HG02884 (cell line): ENCODE results near the gene CNBD2.
"Not testable (repeated sequence)": the region's sequence is repeated elsewhere in the genome, so short reads cannot be mapped to it uniquely, and the experiment has no call there.

Experiments
- ATAC-seq: cut with Tn5 transposase; IDR thresholded peaks from one replicate; pipeline ENCODE4 v1.9.1; 2021; ENCODE audit warnings: mild to moderate bottlenecking, moderate library complexity; ENCODE audit not compliant: unreplicated experiment

CNBD2 gene

DNA sequence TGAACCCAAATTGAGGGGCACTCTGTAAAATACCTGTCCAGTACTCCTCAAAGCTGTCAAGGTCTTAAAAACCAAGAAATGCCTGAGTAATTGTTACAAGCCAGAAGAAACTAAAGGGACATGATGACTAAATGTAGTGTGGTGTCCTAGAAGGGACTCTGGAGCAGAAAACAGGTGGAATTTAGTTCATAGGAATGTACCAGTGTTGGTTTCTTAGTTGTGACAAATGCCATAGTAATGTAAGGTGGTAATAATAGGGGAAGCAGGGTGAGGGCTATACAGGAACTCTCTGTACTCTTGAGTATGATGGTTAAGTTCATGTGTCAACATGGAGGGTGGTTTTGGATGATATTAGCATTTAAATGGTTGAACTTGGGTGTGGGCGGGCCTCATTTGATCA lies 92.3 kb downstream of the CNBD2 start:
- ATAC-seq, result no peak

DNA sequence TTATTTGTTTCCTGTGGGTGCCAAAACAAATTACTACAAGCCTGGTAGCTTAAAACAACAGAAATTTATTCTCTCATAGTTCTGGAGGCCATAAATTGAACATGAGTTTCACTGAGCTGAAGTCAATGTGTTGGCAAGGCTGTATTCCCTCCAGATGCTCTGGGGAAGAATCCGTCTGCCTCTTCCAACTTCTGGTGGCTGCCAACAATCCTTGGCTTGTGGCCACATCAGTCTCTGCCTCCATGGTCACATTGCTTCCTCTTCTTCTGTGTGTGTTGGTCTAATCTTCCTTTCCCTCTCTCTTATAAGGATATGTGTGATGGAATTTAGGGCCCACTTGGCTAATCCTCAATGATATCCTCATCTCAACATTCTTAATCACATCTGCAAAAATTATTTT lies 93.4 kb downstream of the CNBD2 start:
- no peak for ATAC-seq

DNA sequence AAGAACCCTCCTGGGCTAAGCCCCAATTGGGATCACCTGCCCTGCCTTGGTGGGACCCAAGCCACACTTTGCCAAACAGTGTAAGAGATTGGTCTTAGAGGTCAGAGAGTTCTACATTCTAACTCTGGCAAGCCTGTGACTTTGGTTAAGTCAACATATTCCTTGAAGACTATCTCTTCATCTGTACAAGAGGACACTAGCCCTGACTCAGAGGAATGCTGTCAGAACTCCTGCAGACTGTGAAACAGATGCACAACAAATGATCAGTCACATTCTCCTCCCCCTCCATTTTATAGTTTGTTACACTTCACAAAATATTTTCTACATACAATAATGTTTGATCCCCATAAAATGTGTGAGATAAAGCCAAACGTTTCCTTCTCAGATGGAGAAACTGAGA lies 94.4 kb downstream of the CNBD2 start:
- ATAC-seq, result no peak

DNA sequence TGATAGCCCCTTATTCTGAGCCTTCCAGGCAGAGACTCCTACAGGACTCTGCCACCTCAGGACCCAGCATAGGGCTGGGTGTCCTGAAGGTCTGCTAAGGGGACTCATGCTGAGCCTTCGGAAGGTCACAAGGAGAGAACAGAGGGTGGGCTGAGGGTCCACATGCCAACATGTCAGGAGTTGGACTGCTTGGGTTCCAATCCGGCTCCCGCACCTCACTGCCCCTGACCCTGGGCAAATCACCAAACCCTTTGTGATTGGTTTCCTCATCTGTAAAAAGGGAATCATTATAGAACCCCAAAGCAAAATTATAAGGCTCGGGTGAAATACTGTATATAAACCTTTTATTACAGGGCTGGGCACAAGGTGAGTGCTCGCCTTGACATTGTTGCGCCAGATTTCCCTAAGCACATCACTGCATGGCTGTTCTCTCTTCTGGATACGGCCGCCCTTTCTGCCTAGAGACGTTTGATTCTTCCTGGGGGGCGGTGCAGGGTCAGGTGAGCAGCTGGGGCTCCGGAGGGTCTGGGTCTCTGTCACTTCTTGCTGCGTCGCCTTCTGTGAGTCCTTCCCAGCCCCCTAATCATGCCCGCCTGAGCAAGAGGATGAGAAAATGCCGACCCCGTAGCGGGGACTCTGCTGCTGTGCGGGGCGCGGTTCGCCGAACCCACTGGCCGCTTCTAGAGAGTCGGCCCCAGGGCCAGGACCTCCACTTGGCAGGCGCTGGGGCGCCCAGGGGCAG lies 95.7 kb downstream of the CNBD2 start:
- no peak for ATAC-seq

DNA sequence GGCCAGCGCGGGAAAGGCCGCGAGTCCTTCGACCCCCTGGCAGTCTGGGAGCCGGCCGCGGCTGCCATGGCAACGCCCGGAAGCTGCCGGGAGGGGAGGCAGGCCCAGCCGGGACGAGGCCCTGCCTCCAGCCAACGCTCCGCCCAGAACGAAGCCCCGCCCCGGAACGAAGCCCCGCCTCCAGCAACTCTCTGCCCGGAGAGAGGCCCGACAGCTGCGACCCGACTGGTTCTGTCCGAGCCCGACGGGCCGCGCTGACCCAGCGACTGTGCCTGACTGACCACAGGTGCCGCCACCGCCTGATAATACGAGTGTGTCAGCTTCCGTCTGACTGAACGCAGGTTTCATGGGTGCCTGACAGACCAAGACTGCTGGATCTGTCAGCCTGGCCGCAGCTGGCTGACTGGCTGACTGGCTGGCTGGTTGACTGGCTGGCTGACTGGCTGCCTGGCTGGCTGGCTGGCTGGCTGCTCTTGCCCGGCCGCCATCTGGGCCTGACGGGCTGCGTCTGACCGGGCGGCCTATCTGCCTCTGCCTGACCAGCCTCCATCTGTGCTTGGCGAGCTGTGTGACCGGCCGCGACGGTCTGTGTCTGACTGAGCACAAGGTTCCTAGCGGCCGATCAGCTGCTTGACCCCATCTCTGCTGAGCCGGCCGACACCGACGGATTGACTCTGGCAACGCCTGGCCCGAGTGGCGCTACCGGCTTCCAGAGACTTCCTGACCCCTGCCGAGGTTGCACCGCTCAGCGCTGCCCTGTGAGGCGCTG lies 96.5 kb downstream of the CNBD2 start:
- peak; percentile 89 for ATAC-seq

DNA sequence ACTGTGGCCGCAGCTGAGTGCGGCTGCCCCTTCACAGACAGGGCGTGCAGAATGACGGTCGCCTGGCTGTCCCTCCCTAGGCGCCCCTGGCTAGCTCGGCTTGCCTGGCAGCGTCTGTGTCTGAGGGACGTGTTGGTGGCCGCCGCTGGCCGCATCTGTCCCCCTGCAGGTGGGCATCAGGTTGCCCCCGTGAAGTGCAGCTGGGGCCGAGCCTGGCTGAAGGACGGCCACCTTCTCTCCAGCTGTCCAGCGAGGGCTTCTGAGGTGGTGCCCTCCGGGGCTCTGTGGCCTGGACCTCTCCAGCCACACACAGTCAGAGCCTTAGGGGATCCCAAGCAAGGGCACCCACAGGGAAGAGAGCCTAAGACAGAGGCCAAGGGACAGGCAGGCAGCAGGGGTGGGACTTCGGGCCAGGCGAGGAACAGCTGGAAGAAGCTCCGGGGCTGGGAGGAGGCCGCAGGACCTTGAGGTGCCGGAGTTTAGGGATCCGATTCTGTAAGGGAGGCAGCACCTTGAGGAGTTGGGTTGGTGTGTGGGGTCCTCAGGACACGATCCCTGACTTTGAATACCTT lies 97.1 kb downstream of the CNBD2 start:
- ATAC-seq, result no peak

DNA sequence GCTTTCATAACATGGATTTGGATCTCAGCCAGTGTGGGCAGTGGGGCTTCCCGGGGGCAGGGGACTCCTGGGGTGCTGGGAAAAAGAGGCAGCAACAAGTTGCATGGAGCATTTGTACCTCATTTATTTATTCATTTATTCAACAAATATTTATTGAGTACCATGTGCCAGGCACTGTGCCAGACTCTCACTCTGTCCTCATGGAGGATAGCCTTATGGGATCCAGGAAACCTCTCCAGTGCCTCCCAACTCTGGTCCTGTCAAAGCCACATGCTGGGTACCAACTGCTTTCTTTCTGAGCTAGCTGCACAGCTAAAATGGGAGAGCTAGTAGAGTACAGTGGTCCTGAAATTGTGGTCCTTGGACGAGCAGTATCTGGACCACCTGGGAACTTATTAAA lies 98.4 kb downstream of the CNBD2 start:
- ATAC-seq, result no peak

DNA sequence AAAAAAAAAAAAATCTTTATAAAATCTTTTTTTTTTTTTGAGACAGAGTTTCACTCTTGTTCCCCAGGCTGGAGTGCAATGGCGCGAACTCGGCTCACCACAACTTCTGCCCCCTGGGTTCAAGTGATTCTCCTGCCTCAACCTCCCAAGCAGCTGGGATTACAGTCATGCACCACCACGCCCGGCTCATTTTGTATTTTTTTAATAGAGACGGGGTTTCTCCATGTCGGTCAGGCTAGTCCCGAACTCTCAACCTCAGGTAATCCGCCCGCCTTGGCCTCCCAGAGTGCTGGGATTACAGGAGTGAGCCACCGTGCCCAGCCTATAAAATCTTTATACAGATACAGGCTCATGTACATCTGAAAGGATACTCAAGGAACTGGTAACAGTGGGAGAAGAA lies 100.1 kb downstream of the CNBD2 start:
- not testable (repeated sequence) for ATAC-seq

DNA sequence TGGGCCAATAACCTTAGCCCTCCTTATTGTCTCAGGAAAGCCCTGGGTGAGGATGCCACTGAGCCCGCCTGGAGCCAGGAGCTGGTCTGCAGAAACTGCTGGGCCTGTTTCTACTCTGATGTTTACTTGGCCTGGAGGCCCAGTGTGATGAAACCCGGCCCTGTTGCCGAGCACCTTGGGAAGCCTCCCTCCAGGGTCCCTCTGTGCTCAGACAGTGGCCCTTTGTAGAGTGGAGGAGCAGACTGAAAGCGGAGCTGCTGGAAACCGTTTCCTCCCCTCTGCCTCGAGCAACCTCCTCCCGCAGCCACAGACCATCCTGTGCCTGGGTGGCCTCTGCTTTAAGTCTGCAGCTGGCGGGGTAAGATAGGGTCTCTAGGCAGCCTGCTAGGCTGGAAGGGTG lies 102.1 kb downstream of the CNBD2 start:
- no peak for ATAC-seq

DNA sequence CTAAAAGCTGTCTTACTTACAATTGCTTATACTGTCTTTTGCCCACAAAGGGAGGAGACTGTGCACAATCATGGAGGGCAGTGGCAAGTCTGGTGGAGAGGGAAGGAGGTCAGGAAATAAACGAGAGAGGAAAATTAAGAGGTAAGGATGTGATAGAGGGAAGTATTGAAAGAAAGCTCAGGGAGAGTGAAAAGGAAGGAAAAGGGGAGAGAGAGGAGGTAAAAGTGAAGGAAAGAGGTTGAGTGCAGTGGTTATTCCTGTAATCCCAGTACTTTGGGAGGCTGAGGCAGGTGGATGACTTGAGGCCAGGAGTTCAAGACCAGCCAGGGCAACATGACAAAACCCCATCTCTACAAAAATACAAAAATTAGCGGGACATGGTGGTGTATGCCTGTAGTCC lies 103.5 kb downstream of the CNBD2 start:
- ATAC-seq, result no peak

DNA sequence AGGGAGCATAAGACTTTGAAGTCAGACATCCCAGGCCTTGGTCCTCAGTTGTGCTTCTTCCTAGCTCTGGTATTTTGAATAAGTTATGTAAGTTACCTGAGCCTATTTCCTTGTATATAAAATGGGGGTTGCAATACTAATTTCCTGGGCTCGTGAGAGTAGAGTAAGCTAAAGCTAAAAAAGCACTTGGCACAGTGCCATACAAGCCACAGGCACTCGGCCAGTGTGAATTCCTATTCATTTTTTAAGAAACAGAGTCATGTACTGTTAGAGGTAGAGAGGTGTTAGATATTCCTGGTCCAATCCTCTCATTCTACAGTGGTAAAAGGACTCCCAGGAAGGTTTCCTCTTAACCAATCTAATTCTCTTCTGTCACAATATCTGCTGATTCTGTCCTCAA lies 106.6 kb downstream of the CNBD2 start:
- no peak for ATAC-seq

DNA sequence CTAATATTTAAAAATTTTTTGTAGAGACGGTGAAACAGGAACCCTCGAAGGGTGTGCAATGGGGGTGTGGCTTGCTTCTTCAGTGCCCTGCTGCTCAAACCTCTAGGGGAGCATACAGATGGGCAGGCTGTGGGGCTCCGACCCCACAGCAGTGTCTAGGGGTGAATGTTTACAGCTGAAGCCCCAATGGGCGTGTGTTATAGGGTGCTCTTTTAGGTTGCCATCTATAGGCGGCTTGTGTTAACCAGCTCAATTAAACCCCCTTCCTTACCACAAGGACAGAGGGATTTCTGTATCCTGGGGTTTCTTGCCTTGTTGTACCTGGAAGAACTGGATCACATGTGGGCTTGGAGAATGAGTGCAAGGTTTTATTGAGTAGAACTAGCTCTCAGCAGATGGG lies 109.4 kb downstream of the CNBD2 start:
- not testable (repeated sequence) for ATAC-seq

DNA sequence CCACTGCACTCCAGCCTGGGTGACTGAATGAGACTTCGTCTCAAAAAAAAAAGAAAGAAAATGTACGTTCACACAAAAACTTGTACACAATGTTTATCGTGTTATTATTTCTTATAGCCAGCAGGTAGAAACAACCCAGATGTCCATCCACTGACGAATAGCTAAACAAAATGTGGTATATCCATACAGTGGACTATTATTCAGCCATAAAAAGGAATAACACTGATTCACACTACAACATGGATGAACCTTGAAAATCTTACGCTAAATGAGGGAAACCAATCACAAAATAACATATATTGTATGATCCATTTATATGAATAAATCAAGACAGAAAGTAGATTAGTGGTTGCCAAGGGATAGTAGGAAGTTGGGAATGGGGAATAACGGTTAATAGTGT lies 111.1 kb downstream of the CNBD2 start:
- ATAC-seq, result no peak

DNA sequence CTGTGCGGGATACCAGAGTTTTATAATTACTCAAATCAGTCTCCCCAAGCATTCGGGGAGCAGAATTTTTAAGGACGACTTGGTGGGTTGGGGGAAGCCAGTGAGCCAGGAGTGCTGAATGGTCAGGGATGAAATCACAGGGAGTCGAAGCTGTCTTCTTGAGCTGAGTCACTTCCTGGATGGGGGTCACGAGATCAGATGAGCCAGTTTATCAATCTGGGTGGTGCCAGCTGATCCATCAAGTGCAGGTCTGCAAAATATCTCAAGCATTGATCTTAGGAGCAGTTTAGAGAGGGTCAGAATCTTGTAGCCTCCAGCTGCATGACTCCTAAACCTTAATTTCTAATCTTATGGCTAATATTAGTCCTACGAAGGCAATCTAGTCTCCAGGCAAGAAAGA lies 111.6 kb downstream of the CNBD2 start:
- ATAC-seq, result not testable (repeated sequence)
